ENCODE measurements around the gene PPP6R1. TPM values are rescaled to one million over a fixed set of nuclear protein-coding genes. Genes with fewer than 3 reads are reported as not detected.

Gene PPP6R1
- total RNA-seq, 1 donor from 2014 or later, result 11.4 TPM

DNA sequence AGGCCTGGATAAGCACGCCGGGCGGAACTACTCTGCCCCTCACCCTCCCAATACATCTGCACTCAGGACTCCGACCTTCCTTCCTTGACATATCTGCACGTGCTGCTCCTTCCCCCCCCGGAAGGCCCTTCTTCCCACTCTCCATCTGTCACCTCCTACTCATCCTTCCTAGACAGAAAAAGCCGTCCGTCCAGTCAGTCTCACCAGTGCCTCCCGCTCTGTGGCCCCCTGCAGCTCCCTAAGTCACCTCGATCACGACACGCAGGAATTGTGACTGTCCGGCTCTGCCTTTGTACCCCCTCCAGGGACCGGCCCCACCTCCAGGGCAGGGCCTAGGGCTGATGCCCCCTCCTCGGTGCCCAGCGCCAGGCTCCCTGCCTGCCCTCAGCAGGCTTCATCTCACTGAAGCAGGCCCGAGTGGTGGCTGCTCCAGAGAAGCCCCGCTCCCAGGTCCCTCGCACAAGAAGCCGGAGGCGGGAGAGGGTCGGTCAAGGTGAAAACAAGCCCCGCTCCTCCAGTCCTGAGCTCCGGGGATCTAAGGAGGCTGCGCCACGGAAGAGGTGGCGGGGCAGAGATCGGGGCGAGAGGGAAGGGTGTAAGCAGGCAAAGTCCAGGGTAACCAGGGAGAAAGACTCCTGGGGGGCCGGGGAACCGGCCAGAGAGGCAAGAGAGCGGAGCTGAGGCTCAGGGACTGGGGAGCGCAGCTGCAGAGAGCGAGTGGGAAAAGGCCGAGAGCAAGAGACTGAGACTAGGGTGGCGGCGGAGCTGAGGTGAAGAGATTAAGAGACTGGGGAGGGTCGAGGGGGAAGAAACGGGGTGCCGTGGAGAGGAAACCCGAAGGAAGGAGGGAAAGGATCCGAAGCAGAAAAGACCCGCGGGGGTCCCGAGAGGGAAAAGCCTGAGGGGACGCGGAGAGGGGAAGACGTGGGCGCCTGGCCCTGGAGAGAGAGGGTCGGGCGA is 1.1 kb downstream of the PPP6R1 start:
- no peak for DNase-seq

DNA sequence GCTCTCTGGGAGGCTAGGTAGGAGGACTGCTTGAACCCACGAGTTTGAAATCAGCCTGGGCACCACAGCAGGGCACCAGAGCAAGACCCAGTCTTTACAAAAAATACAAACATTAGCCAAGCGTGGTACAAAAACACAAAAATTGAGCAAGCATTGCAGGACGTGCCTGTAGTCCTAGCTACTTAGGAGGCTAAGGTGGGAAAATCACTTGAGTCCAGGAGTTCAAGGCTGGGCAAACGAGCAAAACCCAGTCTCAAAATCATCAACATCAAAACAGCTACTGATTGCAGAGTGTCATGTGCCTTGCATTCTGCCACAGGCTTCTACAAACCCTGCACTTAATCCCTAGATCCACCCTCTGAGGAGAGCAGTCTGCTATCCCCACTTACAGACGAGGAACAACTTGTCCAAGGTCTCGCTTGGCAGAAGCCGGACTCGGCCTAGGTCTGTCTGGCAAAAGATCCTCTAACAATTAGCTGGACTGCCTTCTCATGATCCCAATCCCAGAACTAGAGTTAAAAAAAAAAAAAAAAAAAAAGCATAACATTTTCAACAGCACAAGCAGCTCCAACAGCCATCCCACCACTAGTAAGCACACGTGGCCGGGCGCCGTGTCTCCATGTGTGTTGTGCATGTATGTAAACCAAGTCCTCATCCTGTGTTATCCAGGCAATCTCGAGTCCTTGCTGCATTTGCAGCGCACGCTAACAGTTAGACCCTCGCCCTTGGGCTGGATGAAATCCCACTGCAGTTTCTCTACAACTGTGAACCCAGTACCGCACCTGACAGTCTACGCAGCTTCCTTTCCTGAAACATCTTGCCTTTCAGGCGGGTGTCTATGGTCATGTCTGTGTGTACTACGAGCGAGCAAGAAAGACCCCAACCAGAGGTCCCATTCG is 2.0 kb downstream of the PPP6R1 start:
- DNase-seq, result no peak

DNA sequence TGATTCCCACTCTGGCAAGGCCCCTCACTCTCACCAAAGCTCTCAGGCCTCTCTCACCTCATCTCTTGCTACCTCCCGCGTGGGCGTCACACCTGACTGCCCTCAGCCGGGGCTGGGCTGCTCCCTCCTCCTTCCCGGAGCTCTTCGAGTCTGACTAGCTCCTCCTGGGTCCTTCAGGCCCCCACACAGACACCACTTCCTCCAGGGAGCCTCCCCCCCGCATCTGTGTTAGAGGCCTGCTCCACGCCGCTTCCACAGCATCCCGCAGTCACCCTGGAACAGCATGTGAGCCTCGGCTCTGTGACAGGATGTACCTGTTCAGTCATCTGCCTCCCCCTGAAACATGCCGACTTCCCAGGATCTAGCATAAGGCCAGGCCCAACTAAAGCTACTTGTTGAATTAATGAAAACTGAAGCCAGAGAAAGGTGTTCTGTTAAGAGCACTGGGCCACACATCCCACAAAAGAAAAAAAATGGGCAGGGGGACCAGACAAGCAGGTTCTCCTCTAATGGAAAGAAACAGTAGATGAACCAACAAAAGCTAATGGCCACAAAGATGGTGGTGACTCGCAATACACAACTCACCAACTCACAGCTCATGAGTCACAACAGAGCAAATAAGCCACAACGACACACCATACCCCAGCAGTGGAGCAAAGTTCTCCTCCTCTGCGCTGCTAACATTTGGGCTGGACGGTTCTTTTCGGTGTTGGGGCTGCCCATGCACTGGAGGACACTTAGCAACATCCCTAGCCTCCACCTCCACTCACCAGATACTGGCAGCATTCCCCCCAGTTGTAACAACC is 3.0 kb downstream of the PPP6R1 start:
- DNase-seq, result no peak

DNA sequence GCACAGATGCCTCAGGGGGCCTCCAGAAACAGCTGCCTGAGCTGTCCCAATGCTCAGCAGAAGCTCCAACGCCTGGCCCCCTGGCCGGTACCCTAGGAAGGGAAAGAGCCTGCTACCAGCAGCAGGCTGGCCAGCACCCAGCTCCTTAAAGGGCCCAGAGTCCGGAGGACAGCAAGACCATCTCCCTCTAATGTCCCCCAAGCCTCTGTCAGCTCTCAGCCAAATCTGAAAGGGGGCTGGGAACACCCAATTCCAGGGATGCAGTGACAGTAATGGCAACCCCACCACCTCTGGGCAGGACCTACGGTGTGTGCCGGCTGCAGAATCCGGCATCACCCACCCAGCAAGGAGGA is 4.2 kb downstream of the PPP6R1 start:
- no peak for DNase-seq

DNA sequence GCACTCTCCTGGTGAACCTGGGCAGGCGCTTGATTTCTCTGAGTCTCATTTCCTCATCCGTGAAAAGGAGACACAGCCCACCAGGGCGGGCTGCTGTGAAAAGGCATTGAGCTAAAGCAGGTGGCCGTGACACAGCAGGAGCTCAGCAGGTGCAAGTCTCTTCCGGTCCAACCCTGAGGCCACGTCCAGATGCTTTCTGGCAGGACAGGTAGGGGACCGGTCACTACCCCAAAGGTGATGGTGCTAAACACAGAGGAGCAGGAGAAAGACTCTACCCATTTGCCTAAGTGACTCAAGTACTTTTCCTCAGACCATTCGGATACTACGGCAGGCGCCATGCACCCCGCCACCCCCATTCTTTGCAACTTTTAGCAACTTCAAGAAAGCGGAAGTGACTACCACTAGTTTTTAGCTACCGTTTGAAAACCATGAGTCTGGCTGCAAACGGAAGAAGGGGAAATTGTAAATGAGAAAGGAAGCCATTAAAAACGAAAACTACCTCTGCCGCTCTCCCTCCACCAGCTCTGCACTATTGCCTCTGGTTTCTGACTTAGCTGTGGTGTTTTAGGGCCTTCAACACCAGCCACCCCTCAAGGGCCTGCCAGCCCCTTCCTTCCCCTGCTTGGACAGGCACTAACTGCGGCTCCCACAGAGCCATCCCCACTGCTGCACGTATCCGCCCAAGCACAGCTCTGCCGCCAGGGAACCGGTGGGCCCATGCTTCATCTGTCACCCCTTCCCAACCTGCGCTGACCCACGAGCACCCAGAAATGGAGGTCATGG is 4.8 kb downstream of the PPP6R1 start:
- no peak for DNase-seq

DNA sequence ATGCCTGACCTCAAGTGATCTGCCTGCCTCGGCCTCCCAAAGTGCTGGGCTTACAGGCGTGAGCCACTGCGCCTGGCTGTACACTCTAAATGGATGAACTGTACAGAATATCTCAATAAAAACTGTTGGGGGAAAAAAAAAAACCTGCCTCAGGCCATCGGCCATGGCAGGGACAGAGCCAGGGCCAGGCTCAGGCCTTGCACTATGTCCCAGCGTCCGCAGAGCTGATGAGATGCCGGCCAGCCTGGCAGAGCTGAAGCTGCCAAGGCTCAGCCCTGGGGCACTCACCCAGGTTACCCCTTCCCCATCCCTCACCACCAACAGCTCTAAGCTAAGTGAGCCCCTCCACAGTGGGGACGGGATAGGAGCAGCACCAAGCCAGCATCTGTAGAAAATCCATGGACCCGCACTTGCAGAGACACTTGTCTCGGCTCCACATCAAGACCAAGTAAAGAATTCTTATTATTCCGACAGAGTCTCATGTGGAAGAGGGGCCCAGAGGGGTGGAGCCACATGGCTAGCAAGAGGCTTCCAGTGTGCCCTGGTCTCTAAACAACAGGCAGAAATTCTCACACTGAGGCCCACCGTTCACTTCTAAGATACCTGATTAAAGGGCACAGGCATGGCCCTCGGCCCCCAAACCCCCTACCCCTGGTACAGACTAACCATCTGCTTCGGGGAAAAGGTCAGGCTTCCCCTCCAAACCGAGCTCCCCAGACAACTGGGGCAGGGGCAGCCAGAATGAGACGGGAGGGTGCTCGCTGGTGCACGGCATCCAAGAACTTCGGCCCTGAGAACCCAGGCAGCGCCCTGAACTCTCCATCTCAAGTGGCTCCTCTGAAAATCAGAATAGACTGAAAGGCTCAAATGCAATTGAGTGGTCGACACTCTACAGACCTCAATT is 5.8 kb downstream of the PPP6R1 start:
- no peak for DNase-seq

DNA sequence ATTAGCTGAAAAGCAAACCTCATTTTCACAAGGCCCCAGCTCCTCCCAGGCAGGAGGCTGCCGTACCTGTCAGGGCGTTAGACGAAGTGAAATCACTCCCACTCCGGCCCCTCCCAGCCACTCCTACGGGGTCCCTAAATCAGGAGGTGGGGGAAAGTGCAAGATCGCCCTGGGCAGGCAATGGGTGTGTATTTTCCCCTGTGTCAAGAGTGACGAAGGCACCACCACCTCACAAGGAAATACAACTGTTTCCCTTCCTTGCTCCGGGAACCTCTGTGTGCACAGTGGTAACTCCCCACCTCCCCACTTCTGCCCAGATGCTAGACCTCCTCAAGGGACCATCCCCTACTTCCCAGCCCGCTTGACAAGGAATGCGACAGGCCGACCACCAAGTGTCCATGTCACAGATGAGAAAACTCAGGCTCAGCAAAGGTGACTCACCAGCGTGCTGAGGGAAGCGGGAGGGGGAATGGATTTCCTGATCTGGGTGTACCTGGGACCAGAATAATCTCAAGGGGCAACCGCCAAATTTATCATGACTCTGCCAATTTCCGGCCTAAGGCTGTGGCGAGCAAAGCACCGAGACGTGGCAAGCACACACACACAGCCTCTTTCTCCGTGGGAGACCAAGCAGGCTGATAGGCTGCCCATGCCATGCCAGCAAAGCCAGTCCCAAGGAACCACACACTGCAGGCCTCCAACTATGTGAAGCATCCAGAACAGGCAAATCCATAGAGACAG is 7.3 kb downstream of the PPP6R1 start:
- no peak for DNase-seq

DNA sequence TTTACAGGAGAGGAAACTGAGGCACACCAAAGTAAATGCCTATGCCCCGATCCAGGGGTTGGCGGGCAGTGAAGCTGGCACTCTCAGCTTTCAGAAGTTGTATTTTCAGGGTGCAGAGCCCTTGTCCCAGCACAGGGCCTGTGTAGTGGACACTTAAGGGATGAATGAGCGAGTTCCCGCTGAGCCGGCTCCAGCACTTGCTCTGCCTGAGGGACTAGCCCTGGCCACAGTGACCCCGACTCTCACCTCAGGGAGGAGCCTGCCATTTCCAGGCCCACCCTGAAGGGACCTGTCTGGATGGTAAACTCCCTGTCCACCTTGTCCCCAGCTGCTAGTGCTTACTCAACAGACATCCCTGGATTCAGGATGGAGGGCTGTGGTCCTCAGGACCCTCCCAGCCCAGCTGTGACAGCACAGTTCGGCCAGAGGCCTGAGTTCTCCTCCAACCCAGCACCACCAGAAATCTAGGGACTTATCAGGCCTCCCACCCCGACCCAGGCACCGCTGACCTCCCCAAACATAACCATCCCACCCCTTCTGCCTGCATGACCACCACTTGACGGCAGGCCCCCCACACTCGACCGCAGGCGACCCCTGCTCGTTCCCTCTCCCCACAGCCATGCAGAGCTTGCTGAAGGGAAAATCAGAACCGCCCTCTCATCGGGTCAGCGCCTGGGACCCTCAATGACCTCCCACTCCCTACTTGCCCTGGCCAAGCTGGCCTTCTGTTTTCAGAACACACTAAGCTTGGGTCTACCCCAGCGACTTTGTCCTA is 8.4 kb downstream of the PPP6R1 start:
- no peak for DNase-seq

DNA sequence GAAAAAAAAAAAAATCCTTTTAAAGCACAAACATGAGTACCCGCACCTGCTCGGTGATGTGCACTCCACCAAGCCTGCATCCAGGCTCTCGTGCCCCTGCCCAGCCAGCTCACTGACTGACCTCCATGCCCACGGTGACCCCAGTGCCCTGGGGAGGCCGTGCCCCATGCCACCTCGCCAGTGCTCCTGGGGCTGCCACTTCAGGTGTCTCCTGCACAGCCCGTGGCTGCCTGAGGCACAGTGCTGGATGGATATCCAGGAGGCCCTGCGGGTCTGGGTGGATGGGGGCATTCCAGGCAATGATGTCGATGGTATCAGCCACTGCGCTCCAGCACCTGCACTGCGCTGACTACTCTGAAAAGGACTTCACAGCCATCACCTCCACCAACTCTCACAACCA is 9.0 kb downstream of the PPP6R1 start:
- DNase-seq, result no peak

DNA sequence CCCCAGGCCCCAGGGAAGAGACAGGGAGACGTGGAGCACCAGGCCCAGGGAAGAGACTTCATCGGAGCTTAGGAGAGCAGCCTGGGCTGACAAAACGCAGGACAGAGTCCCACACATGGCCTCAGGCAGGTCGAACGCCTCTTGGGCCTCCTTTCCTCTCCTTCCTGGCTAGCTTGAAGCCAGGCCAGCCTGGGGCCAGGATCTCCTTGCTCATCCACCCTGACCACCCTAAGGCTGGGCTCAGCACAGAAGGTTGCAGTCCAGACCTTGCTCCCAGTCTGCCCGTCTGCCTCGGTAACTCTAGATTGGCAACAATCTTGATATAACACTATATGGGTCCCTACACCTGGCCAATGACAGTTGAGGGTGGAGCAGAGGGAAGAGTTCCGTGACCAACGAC is 10.1 kb downstream of the PPP6R1 start:
- no peak for DNase-seq

DNA sequence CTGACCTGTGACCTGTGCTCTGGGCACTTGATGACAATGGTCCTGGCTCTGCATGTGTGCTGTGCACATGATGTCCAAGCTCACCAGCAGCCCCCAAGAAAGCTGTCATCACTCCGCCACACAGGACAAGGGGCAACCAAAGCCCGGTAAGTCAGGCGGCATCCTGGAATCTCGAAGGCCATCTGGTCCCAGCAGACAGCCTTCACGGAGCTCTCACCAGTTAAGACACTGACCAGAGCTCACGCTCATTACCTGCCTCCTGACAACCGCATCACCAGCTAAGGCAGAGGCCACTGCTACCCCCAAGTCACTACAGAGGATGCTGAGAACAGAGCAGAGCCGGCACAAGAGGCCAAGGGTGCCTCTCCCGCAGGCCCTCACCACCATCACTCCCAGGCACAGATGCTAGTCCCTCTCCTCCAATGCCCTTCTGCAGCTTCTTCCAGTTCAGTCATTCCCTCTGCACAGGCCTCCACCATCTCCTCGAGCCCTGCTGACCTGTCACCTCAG is 10.6 kb downstream of the PPP6R1 start:
- no peak for DNase-seq

DNA sequence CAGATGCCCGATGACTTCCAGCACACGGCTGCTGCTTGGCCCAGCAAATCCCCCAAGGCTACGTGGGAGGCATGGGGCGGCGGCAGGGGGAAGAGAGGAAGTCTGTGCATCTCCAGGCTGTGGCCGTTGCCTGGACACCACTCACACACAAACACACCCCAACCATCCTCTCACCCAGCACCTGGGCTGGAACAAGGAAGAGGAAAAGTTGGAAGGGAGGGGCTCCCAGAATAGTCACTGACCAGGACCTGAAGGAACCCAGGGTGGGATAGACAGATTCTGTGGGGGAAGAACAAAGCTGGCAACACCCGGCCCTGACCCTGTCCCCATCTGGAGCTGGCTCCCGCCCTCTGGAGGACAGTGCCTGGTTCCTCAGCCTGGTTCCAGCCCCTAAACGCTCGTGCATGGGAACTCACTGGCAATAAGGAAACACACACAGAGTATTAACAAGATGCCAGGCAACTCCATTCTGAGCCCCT is 11.2 kb downstream of the PPP6R1 start:
- DNase-seq, result no peak

DNA sequence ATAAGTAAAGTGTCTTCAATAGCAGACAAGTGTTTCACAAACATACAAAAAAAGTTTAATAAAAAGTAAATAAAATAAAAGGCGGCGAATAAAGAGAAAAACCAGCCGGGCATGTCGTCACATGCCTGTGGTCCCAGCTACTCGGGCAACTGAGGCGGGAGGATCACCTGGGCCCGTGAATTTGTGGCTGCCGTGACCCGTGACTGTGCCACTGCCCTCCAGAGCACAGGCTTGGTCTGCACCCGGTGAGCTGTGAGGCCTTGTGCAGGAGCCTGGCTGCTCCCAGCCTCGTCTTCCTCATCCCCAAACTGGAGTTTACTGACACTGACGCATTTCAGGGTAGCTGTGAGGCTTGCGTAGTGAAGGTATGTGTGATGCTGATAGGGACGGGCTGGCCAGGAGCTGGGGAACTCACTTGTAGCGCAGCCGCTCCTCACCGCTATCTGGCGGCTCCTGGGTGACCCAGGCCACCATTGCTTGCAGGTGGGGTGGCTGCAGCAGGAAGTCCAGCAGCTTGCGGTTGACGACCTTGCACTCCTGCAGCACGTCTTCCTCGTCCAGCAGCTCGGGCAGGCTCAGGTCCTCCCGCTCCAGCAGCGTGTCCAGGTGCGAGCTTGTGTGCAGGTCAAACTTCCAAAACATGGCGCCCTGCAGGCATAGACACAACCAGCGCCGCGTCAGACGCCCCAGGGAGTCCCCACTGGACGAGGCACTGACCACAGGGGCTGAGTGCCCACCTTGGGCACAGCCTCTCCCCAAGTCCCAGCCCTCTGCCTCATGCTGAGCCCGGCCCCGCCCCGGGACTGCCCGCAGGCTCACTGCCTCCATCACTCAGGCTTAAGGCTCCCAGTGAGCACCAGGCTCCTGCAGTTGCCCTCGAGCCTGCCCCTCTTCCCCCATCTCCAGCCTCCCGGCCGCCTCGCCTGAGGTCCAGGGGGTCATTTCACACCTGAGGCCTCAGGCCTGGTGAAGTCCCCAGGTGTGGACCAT is 12.1 kb downstream of the PPP6R1 start:
- DNase-seq, result no peak

DNA sequence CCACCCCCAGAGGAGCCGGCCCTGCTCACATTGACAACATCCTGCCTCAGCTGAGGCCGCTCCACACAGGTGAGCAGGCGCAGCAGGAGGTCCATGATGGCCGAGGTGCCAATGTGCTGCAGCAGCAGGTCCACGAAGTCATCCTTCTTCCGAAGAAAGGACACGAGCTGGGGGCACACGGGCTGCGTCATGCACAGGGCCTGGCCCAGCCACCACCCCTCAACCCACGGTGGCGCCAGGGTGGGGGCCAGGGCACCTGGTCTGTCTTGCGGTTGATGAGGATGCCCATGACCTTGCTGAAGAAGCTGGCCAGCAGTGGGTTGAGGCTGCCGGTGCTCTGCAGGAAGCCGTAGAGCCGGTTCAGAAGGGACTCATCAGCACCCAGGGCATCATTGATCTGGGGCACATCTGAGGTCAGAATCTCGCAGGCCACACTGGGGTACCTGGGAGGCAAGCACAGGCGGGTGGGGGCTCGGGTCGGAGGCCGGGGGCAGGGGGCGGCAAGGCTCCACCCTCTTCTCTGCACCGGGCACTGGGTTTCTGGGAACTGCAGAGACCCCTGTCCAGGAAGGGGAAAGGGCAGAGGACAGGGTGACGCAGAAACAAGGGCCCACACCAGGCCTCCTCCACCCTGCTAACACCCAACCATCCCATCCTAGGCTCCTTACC is 13.4 kb downstream of the PPP6R1 start:
- DNase-seq, result no peak

DNA sequence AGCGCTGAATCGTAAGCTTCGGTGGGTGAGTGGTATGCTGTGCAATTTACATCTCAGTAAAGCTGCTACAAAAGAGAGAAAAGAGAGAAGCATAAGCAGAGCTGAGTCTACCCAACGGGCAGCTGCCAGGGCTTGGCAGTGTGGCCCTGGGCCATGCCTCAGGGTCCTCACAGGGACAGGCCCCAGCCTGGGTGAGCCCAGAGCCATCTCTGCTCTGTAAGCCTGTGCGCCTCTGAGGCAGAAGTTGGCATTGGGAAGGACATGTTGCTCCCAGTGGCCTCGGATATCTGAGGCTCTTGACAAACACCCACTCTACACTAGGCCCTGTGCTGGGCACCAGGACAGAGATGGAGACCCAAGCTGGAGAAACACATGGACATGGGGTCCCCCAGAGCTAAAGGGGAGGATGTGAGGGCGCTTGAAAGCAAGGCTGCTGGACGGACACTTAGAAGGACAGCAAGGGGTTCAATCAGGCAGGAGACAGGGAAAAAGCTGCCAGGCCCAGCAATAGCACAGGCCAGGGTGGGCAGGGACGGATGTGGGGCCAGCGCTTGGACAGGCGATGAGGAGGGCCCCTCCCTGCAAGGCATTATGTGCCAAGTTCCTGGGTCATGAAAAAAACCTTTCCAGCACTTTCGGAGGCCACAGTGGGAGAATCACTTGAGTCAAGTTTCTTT is 14.7 kb downstream of the PPP6R1 start:
- DNase-seq, result no peak

DNA sequence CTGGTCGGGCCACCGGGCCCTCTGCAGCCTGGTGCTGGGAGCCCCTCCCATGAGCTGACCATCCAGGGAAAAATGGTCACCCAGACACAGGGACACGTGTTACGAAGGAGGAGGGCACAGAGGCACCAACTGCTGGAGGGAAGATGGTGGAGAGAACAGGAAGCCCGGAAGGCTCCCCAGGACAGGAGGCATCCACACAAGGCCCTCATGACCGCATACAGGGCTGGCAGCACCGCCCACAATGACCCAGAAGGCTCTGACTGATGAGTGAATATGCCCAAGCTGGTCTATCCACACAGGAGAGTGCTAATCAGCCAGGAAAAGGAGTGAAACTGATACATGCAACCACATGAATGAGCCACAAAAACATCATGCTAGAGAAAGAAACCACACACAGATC is 16.3 kb downstream of the PPP6R1 start:
- DNase-seq, result no peak

Data from occipital lobe (tissue), 2 donors.